ENCODE results near the gene CEP97.
"Not testable (repeated sequence)": the region's sequence is repeated elsewhere in the genome, so short reads cannot be mapped to it uniquely, and the experiment has no call there.

The CEP97 gene

DNA sequence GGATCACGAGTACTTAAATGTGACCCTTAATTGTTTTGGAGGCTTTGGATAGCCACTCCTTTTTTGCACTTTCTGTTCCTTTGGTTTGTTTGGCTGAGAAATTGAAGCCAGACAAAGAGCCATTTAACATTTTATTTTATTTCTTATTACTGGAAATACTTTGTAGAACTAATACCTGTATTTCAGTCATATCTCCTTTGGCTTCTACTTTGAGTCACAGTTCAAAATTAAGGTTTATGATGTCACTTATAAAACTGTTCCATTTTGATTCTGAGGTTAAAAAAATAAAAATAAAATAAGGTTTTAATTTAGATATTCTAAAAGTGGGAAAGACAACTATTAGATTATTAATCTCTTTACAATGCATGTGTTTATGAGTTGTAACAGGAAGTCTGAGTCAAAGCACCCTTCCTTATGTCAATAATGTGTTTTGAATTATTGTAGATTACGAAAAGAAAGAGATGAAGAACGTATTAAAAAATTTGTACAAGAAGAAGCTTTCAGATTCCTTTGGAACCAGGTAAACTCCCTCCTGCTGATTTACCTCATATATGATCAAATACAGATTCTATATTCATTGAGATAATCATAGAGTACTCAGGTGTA, 37.7 kb downstream of the CEP97 start:
- no peak for DNase-seq (ENCODE audit: low read depth in 2 of 2)

GRCh38 chr3:101777745-101778281, 53.4 kb downstream of the CEP97 start:
- DNase-seq (ENCODE audit: low read depth in 2 of 2) = not testable (repeated sequence)

DNA sequence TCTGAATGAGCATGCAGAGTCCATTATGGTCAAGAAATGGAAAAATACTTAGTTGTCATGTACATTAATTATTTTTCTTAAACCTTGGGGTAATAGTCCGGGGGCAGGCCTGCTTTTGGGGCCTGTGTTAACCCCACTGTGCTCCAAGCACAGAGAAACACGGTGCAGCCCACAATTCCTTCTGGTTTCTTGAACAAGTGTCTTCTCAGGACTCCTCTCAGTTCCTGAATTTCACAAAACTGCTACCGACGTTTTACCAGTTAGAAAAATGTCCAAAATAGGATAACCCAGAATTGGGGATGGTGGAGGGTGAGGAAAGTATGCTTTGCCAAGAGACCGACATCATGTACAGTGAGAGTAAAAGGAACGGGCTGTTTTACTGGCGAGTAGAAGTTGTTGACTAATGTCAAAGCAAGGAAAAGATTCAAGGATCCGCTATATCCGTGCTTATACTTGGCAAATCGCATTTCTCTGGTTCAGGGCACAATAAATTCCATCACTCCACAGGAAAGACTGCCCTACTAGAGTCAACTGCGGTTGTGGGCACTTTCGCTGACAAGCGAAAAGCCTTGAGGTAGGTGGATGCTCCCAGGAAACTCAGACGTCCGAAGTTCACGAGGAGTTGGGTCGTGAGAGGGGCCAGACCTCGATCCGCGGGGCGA, 54.1 kb downstream of the CEP97 start:
- DNase-seq (ENCODE audit: low read depth in 2 of 2) = no peak

DNA sequence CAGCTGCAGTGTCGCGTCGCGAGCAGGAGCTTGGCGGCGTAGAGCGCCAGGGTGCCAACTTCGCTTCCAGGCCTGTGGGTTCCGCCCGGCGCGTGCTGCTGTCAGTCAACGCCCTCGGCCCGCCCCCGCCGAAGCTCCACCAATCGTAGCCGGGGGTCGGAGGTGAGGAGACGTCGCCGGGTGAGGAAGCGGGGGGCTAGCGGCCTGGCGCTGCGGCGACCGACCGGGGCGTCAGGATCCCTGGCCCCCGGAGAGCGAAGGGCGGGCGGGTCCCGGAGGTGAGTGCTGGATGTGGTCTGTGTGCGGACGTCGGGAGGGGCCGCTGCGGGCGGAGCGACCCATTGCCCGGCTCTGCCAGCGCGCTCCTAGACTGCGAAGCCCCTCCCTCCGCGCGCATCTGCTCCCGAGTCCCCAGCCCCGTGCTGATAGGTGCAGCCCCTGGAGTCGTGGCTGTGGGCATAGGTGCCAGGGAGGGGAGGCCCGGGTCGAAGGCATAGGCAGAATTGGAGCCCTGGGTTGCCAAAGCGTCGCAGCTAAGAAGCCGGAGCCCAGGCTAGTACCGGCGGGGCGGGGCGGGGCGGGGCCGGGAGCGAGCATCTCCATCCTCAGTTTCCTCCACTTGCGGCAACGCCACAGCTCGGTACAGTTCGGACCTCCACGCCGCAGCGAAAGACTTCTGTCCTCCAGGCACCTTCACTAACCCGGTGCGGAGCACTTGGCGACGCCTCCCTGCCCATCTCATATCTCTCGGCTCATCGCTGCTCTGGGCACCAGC, 54.8 kb downstream of the CEP97 start, which contains the start of gene NXPE3:
Gene NXPE3 (plus strand): TSS at position 165 of the 775 bp plus-strand sequence. CDS start 6,386 bp downstream, outside the sequence.
- DNase-seq (ENCODE audit: low read depth in 2 of 2) = peak; percentile 87 to 92

DNA sequence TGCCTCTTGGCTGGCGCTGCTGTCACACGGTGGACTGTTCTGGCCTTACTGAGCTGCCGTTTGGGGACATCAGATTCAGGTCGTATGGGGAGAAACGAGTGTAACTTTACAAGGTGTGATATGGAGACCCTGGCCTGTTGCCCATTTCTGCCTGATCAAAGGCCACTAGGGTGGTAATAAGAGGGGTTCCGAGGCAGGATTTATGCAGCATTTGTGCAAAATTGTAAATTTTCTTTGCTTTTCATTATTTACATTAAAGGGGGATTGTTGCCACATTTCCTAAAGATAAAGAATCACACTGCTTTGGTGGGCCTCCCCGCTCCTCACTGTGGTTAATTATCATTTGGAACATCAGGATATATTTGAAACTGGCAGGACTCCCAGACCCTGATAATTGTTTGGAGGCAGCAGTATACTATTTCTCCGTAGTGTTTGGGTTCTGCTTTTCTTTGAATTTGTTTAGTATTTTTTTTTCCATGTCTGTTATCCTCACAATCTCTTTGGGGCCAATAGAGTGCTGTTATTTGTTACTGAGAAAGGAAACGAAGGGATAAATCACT, 55.5 kb downstream of the CEP97 start:
- no peak for DNase-seq (ENCODE audit: low read depth in 2 of 2)

GRCh38 chr3:101780661-101781060, 56.2 kb downstream of the CEP97 start:
- DNase-seq (ENCODE audit: low read depth in 2 of 2) = no peak

DNA sequence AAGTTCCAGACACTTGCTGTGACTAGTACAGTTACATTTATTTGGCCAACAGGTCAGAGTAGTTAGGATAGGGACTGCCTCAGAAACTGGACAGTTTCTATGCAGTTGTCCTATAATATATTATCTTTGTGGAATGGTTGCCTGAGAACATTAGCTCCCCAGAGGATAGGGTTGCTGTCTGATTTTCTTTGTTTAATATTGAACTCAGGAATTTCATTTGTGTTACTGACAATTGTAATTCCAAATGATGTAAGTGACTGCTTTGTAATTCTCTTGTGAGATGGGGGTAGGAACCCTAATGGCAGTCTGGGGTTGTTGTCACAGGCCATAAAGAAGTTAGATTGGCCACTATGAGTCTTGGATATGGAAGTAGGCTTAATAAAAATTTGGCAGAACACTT, 56.8 kb downstream of the CEP97 start:
- DNase-seq (ENCODE audit: low read depth in 2 of 2) = no peak

DNA sequence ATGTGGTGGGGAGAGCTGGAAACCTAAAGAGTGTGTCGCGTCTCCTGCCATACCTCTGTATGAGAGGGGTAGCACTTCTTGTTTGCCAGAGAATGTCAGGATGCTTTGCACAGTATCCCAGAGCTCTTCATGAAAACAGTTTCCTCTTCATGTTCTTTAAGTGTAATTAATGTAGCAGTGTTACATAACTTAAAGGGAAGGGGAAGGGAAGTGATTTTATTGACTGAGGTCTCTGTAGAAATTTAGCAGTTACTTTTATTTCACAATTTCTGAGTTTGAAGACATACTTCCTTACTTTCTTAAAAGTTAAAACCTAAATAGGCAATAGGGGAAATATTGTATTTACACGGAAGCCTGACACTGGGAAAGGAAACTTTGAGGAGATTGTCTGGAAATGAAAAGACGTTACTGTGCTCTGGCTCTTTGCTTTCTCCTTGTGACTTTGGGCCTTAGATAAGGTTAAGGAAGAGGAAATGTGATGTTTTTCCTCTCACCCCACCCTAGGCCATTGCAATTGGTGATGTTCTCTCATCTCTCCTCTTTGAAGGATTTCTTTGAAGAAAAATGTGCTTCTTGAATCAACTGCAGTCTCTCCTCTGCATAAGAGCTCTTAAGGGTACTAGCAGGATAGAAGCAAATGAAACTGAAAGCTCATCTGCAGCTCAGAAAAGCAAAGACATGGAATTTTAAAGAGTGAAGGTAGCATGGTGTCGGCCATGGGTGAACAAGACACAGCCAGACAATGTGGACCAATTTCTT, 60.6 kb downstream of the CEP97 start:
- no peak for DNase-seq (ENCODE audit: low read depth in 2 of 2)

- DNase-seq (ENCODE audit: low read depth in 2 of 2) = no peak
Measured at GRCh38 chr3:101791778-101792177, 67.4 kb downstream of the CEP97 start.

DNA sequence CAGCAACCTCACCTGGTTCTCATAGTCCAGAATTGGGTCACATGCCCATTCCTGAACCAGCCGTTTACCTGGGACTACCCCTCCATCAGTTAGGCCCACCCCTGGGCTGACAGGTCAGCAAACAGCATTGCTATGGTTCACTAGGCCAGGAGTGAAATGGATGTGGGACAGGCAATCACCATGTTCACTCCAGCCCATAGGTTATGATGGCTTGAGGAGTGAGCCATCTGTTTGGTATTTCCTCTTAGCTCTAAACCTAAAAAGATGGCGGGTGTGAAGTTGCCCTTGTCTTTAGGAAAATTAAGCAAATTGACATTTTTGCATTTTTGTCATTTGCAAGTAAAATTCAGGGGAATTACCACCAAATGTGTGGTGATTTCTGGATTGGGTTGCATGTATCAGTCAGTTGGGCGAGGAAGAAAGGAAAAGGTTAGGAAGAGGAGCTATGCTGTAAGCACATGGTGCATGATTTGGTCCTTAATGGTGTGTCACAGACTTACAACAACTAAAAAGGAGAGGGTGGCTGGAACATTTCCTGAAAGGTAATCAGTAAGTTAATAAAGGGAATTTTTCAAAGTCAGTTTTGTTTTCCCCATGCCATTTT, 71.8 kb downstream of the CEP97 start:
- no peak for DNase-seq (ENCODE audit: low read depth in 2 of 2)

DNA sequence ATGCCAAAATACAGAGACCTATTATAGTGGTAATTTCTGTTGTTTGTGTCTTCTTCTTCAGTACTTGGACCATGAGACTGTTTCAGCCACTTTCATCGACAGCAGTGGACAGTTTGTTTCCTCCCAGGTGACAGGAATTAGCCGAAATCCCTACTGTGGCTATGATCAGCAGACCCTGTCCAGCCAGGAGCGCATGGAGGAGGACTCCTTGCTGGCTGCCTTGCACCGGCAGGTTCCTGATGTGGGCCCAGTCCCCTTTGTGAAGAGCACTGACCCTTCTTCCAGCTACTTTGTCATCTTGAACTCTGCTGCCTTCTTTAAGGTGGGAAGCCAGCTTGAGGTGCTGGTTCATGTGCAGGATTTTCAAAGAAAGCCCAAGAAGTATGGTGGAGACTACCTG, 76.8 kb downstream of the CEP97 start:
- no peak for DNase-seq (ENCODE audit: low read depth in 2 of 2)

DNA sequence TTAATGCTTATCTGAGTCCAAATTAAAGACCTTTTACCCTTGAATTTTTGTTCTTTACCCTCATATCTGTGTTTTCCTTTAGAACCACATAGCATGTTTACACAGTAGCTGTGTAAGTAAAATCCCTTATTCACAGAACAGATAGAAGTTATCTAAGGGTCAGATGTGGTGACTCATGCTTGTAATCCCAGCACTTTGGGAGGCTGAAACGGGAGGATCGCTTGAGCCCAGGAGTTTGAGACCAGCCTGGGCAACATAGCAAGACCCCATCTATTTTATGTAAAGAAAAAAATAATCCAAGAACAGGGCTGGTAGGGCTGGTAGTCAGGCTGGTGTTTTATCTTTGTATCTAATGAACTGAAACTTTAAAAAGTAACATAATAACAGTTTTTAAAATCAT, 77.8 kb downstream of the CEP97 start:
- no peak for DNase-seq (ENCODE audit: low read depth in 2 of 2)

DNA sequence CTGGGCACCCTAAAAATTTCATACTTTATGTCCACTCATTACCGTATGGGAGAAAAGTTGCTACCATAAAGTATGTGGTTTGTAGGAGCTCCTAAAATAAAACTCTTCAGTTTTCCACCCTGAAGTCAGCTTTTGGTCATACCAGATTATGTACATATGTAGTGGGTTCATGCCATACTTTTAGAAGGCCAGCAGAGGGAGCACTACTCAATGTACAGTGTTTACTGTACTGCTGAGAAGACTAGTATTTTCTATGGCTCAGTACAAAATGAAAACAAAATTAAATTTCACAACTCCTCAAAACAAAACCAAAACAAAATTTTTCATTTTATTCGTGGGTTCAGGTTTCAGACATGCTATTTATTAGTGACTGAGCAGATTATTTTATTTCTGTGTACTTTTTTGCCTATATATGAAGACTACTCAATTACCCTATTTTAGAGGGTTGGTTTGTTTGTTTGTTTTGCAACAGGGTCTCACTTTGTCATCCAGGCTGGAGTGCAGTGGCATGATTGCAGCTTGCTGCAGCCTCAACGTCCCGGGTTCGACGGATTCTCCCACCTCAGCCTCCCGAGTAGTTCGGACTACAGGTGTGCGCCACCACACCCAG, 78.9 kb downstream of the CEP97 start:
- peak; percentile 23 to 46 for DNase-seq (ENCODE audit: low read depth in 2 of 2)

GRCh38 chr3:101803939-101804338, 79.5 kb downstream of the CEP97 start:
- DNase-seq (ENCODE audit: low read depth in 2 of 2) = no peak

DNA sequence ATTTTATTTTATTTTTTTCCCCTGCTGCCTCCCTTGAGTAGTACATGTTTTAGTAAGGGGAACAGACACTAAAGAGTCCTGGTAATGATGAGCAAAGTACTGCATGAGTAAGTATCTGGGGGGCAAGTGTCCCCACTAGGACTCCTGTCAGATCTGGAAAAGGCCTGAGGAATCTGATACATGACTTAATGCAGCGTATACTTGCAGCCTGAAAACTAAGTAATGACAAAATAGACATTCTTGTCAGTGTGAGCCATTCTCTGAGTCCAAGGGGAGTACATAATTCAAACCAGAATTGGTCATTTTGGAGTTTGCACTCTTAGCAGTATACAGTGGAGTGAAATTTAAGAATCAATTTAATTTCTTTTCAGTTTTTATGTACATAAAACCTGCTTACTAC, 82.1 kb downstream of the CEP97 start:
- no peak for DNase-seq (ENCODE audit: low read depth in 2 of 2)

DNA sequence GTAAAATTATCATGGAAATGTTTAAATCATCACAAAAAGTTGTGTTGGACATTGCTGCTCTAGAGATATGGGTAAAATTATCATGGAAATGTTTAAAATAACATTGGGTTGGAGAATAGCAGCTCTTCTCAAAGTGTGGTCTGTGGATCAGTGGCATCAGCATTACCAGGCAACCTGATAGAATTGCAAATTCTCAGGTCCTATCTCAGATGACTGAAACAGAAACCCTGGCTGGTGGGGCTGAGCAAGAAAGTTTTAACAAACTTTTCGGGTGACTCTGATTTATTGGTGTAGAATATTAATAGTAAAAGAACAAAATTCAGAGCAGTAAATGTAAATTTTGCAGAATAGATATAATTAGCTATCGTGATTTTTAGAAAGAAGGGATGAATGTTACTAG, 83.5 kb downstream of the CEP97 start:
- no peak for DNase-seq (ENCODE audit: low read depth in 2 of 2)

DNA sequence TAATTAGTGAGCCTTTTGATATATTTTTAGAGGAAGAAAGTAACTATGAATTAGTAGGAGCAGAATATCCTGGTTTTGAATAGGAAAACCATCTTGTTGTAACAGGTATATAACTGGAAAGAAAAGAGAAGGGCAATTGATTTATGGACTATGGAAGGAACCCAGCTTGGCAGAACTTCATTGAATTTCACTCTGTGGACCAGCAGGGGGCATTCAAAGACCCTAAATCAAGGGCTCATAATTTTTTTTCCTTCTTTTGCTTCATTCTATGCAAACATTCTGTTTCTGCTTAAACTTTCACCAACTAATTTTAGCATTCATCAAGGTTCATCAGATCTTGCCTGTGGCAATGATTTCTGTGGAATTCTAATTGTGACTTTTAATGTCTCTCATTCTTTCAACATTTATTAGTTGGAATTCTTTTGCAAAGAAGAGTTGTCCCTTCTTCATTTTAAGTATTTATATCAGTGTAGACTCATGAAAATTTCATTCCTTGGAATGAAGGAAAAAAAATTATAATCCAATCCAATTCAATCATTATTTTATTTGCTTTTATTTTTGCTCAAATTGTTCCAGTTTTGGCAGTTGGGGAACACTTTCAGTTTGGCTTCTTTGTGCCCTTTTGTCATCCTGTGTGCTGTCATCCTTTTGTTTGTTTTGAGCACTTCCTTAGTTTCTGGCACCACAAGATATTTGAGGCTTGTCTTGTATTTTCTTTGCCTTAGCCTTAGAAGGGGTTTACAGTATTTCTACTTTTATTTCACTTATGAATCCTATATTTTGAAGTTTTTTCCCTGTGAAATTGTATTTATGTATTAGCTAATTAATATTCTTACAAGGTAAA, 85.0 kb downstream of the CEP97 start:
- DNase-seq (ENCODE audit: low read depth in 2 of 2) = peak in 1 of 2 donors; percentile 14

GRCh38 chr3:101810022-101810418, 85.6 kb downstream of the CEP97 start:
- DNase-seq (ENCODE audit: low read depth in 2 of 2) = no peak

- DNase-seq (ENCODE audit: low read depth in 2 of 2) = no peak
Measured at GRCh38 chr3:101811875-101812274, 87.5 kb downstream of the CEP97 start.

GRCh38 chr3:101812895-101813294, 88.5 kb downstream of the CEP97 start:
- no peak for DNase-seq (ENCODE audit: low read depth in 2 of 2)
